ENCODE results near the gene GTF2E1. TPM values are rescaled to one million over a fixed set of nuclear protein-coding genes. Genes with fewer than 3 reads are reported as not detected.

GTF2E1 gene
- polyA plus RNA-seq, 3 donors: 6.1 to 7.9 (median 6.9) TPM

- Mint-ChIP-seq H3K27me3 (ENCODE audit: low read depth in 3 of 3) (no peaks in the 10 kb centered on the region), H3K27ac (no peak overlapping the region), H3K36me3 (no peaks in the 10 kb centered on the region), H3K4me3 (no peak overlapping the region), H3K4me1 (no peaks in the 10 kb centered on the region), H3K9me3 (no peaks in the 10 kb centered on the region)
- intact Hi-C loops (cut with micrococcal nuclease): loop anchor here in 1 of 2 donors (10.0 kb wide), 1 partner anchor 546 kb away; no protein-coding TSS in a partner anchor
- Histone ChIP-seq H2AFZ (ENCODE audit: insufficient read depth, low read depth, low read length, poor library complexity, severe bottlenecking) (no peak overlapping the region), H3K4me2 (replicated peaks; ENCODE audit: extremely low read depth, low read length, poor library complexity, severe bottlenecking) (no peak overlapping the region), H3K9me3 (replicated peaks in 1 of 2; ENCODE audit: control insufficient read depth in 1 of 2, insufficient read depth in 1 of 2, low read length in 2 of 2) (no peaks in the 10 kb centered on the region), H3K27ac (ENCODE audit: low read depth in 1 of 2, low read length in 2 of 2) (no peak overlapping the region), H3K27me3 (ENCODE audit: control insufficient read depth in 2 of 2, insufficient read depth in 2 of 2, low read length in 2 of 2) (no peaks in the 10 kb centered on the region), H3K36me3 (replicated peaks in 1 of 2; ENCODE audit: control insufficient read depth in 1 of 2, insufficient read depth in 2 of 2, low read length in 2 of 2) (no peaks in the 10 kb centered on the region), H4K20me1 (ENCODE audit: insufficient read depth, low read length) (no peaks in the 10 kb centered on the region), H3K4me1 (ENCODE audit: control insufficient read depth in 1 of 2, insufficient read depth in 2 of 2, low read length in 2 of 2) (no peaks in the 10 kb centered on the region), H3K4me3 (replicated peaks in 1 of 3; ENCODE audit: low read depth in 2 of 3, low read length in 3 of 3) (no peak overlapping the region), H3K9ac (ENCODE audit: insufficient read depth, low read length, poor library complexity, severe bottlenecking) (no peak overlapping the region), H3K79me2 (ENCODE audit: insufficient read depth, low read length) (no peaks in the 10 kb centered on the region)
- no CpG with 5 or more reads among the region's 1 CpG for WGBS (ENCODE audit: insufficient coverage)
- TF ChIP-seq CTCF (IDR thresholded peaks at IDR 0.05): no peak
- DNase-seq: no peak
Measured at GRCh38 chr3:120791010-120791409, 48.5 kb downstream of the GTF2E1 start.

- Histone ChIP-seq H3K4me3 (replicated peaks in 1 of 3; ENCODE audit: low read depth in 2 of 3, low read length in 3 of 3) (no peak overlapping the region), H3K9me3 (replicated peaks in 1 of 2; ENCODE audit: control insufficient read depth in 1 of 2, insufficient read depth in 1 of 2, low read length in 2 of 2) (no peaks in the 10 kb centered on the region), H3K36me3 (replicated peaks in 1 of 2; ENCODE audit: control insufficient read depth in 1 of 2, insufficient read depth in 2 of 2, low read length in 2 of 2) (no peaks in the 10 kb centered on the region), H3K27me3 (ENCODE audit: control insufficient read depth in 2 of 2, insufficient read depth in 2 of 2, low read length in 2 of 2) (peaks cover 0 to 2% of the 10 kb centered on the region in 2 donors), H3K9ac (ENCODE audit: insufficient read depth, low read length, poor library complexity, severe bottlenecking) (no peak overlapping the region), H3K4me1 (ENCODE audit: control insufficient read depth in 1 of 2, insufficient read depth in 2 of 2, low read length in 2 of 2) (no peaks in the 10 kb centered on the region), H4K20me1 (ENCODE audit: insufficient read depth, low read length) (no peaks in the 10 kb centered on the region), H3K27ac (ENCODE audit: low read depth in 1 of 2, low read length in 2 of 2) (no peak overlapping the region), H2AFZ (ENCODE audit: insufficient read depth, low read depth, low read length, poor library complexity, severe bottlenecking) (no peak overlapping the region), H3K79me2 (ENCODE audit: insufficient read depth, low read length) (no peaks in the 10 kb centered on the region), H3K4me2 (replicated peaks; ENCODE audit: extremely low read depth, low read length, poor library complexity, severe bottlenecking) (no peak overlapping the region)
- TF ChIP-seq CTCF (IDR thresholded peaks at IDR 0.05): no peak
- no CpG with 5 or more reads among the region's 1 CpG for WGBS (ENCODE audit: insufficient coverage)
- Mint-ChIP-seq H3K27me3 (ENCODE audit: low read depth in 3 of 3) (peaks cover 0 to 3% (median 0%) of the 10 kb centered on the region in 3 donors), H3K4me1 (no peaks in the 10 kb centered on the region), H3K4me3 (no peak overlapping the region), H3K27ac (no peak overlapping the region), H3K9me3 (no peaks in the 10 kb centered on the region), H3K36me3 (no peaks in the 10 kb centered on the region)
- intact Hi-C loops (cut with micrococcal nuclease): loop anchor here in 1 of 2 donors (10.0 kb wide), 1 partner anchor 547 kb away; no protein-coding TSS in a partner anchor
- DNase-seq: no peak
Measured at GRCh38 chr3:120791913-120792312, 49.4 kb downstream of the GTF2E1 start.

All from CD14-positive monocyte (primary cell).